ENCODE measurements around the gene TRAPPC6A.
A peak's percentile ranks its signal among the peaks of the same experiment; 100 is the strongest.

Gene TRAPPC6A

GRCh38 chr19:45177817-45178261, at the start of gene TRAPPC6A:
Gene TRAPPC6A (minus strand): TSS chr19:45178237. CDS start chr19:45178218, 19 bp downstream.
- no peak for DNase-seq

GRCh38 chr19:45224645-45225044, 46.6 kb upstream of the TRAPPC6A start:
- no peak for DNase-seq

- no peak for DNase-seq
Observed at GRCh38 chr19:45223879-45224278, 45.8 kb upstream of the TRAPPC6A start.

GRCh38 chr19:45222724-45223123, 44.7 kb upstream of the TRAPPC6A start:
- no peak for DNase-seq

- DNase-seq = no peak
Observed at GRCh38 chr19:45218911-45219743, 41.1 kb upstream of the TRAPPC6A start.

GRCh38 chr19:45218426-45218825, 40.4 kb upstream of the TRAPPC6A start:
- no peak for DNase-seq

- no peak for DNase-seq
Observed at GRCh38 chr19:45217957-45218334, 39.9 kb upstream of the TRAPPC6A start.

- DNase-seq = no peak
Observed at GRCh38 chr19:45217193-45217956, 39.3 kb upstream of the TRAPPC6A start.

- no peak for DNase-seq
Observed at GRCh38 chr19:45216667-45217066, 38.6 kb upstream of the TRAPPC6A start.

GRCh38 chr19:45215391-45216191, 37.6 kb upstream of the TRAPPC6A start:
- no peak for DNase-seq

- DNase-seq = no peak
Observed at GRCh38 chr19:45213031-45213430, 35.0 kb upstream of the TRAPPC6A start.

GRCh38 chr19:45211751-45212381, 33.8 kb upstream of the TRAPPC6A start:
- DNase-seq = no peak

GRCh38 chr19:45206328-45206727, 28.3 kb upstream of the TRAPPC6A start:
- no peak for DNase-seq

GRCh38 chr19:45205810-45206209, 27.8 kb upstream of the TRAPPC6A start:
- DNase-seq = no peak

- no peak for DNase-seq
Observed at GRCh38 chr19:45202637-45203036, 24.6 kb upstream of the TRAPPC6A start.

GRCh38 chr19:45200568-45200967, 22.5 kb upstream of the TRAPPC6A start:
- DNase-seq = peak; percentile 3

GRCh38 chr19:45195764-45196163, 17.7 kb upstream of the TRAPPC6A start:
- no peak for DNase-seq

GRCh38 chr19:45191375-45191774, 13.3 kb upstream of the TRAPPC6A start:
- no peak for DNase-seq

GRCh38 chr19:45189971-45190370, 11.9 kb upstream of the TRAPPC6A start:
- DNase-seq = no peak

- peak; percentile 37 for DNase-seq
Observed at GRCh38 chr19:45187421-45188100, 9.5 kb upstream of the TRAPPC6A start.

- peak; percentile 19 for DNase-seq
Observed at GRCh38 chr19:45186509-45187334, 8.7 kb upstream of the TRAPPC6A start.

Measured in NCI-H345 (cell line).